ENCODE measurements around the gene MIOX.
"Not testable (repeated sequence)": the region's sequence is repeated elsewhere in the genome, so short reads cannot be mapped to it uniquely, and the experiment has no call there.

MIOX gene

GRCh38 chr22:50529897-50530579 lies 43.4 kb downstream of the MIOX start, which contains the start of gene TYMP:
TYMP (minus strand) TSS chr22:50530012; CDS start chr22:50529709, 303 bp downstream.
- DNase-seq (ENCODE audit: low spot score), result peak; percentile 89

GRCh38 chr22:50530580-50530876 lies 43.9 kb downstream of the MIOX start:
- DNase-seq (ENCODE audit: low spot score), result no peak

GRCh38 chr22:50530877-50531545 lies 44.4 kb downstream of the MIOX start:
- DNase-seq (ENCODE audit: low spot score), result peak; percentile 73

GRCh38 chr22:50531546-50531961 lies 44.9 kb downstream of the MIOX start:
- peak; percentile 29 for DNase-seq (ENCODE audit: low spot score)

GRCh38 chr22:50531962-50532674 lies 45.5 kb downstream of the MIOX start:
- peak; percentile 82 for DNase-seq (ENCODE audit: low spot score)

- no peak for DNase-seq (ENCODE audit: low spot score)
Measured at GRCh38 chr22:50532824-50533796, 46.5 kb downstream of the MIOX start.

GRCh38 chr22:50533856-50534711 lies 47.4 kb downstream of the MIOX start:
- not testable (repeated sequence) for DNase-seq (ENCODE audit: low spot score)

- DNase-seq (ENCODE audit: low spot score), result no peak
Measured at GRCh38 chr22:50535113-50535512, 48.5 kb downstream of the MIOX start.

- DNase-seq (ENCODE audit: low spot score), result no peak
Measured at GRCh38 chr22:50536226-50536625, 49.6 kb downstream of the MIOX start.

- no peak for DNase-seq (ENCODE audit: low spot score)
Measured at GRCh38 chr22:50537765-50538164, 51.1 kb downstream of the MIOX start.
